A549 (cell line): Measurements from ENCODE around the gene BCL7B.
"Not testable (repeated sequence)": the region's sequence is repeated elsewhere in the genome, so short reads cannot be mapped to it uniquely, and the experiment has no call there.

Experiments used
- BHLHE40 ChIP-seq: IDR thresholded peaks from 2 replicates; pipeline ENCODE4 v1.6.1; 2012; ENCODE audit warnings: low read depth, low read length, inconsistent platforms
- CBX8 ChIP-seq: fragments of 200-600 bp; sonication (generic); IDR thresholded peaks from 2 replicates; pipeline ENCODE4 v1.6.1; 2016
- CEBPB ChIP-seq, 2 experiments: fragments of >200 bp in 1 of 2; sonication (Bioruptor Twin) in 1 of 2; formaldehyde crosslinking in 1 of 2; IDR thresholded peaks; 2 replicates each; pipeline ENCODE4 v1.6.1; 2012 to 2016
- CTCF ChIP-seq: fragments of >200 bp; sonication (Bioruptor Twin); formaldehyde crosslinking; IDR thresholded peaks from 3 replicates; pipeline ENCODE4 v1.5.1; 2016
- EP300 ChIP-seq, 2 experiments: fragments of >200 bp; sonication (Bioruptor Twin); formaldehyde crosslinking; IDR thresholded peaks; 2 replicates in 1 of 2; 3 replicates in 1 of 2; pipeline ENCODE4 v1.6.1; 2016 to 2017
- ESRRA ChIP-seq: fragments of 150-350 bp; IDR thresholded peaks from 2 replicates; pipeline ENCODE4 v1.6.1; 2014; ENCODE audit warnings: mild to moderate bottlenecking, low read length, borderline replicate concordance
- FOSB ChIP-seq: fragments of 250-450 bp; sonication (Bioruptor Pico); IDR thresholded peaks from 2 replicates; pipeline ENCODE4 v1.5.0; 2020; ENCODE audit warnings: mild to moderate bottlenecking, moderate library complexity
- HOXA7 ChIP-seq: fragments of 250-450 bp; sonication (Bioruptor Pico); IDR thresholded peaks from 2 replicates; pipeline ENCODE4 v1.5.0; 2020; ENCODE audit warnings: mild to moderate bottlenecking, moderate library complexity
- JUNB ChIP-seq: fragments of >200 bp; sonication (Bioruptor Twin); formaldehyde crosslinking; IDR thresholded peaks from 2 replicates; pipeline ENCODE4 v1.6.1; 2016
- KDM1A ChIP-seq: fragments of 200-600 bp; sonication (generic); IDR thresholded peaks from 2 replicates; pipeline ENCODE4 v1.6.1; 2016; ENCODE audit warnings: low read depth, mild to moderate bottlenecking
- PHF8 ChIP-seq: fragments of 200-600 bp; sonication (generic); IDR thresholded peaks from 2 replicates; pipeline ENCODE4 v1.6.1; 2016; ENCODE audit warnings: low read depth, mild to moderate bottlenecking, antibody characterized with exemption, moderate library complexity, borderline replicate concordance
- POLR2A ChIP-seq: IDR thresholded peaks from 2 replicates; pipeline ENCODE4 v1.6.1; 2012; ENCODE audit warnings: mild to moderate bottlenecking, low read length
- RFX5 ChIP-seq: fragments of 450-650 bp; IDR thresholded peaks from 2 replicates; pipeline ENCODE4 v1.7.1; 2014; ENCODE audit warnings: antibody characterized with exemption, mild to moderate bottlenecking, moderate library complexity
- TP53 ChIP-seq: fragments of 250-450 bp; sonication (Bioruptor Pico); IDR thresholded peaks from 2 replicates; pipeline ENCODE4 v1.5.0; 2021; ENCODE audit warnings: mild to moderate bottlenecking, moderate library complexity

GRCh38 chr7:73550093-73550492, 7.4 kb downstream of the BCL7B start:
- TF ChIP-seq KDM1A; POLR2A; CTCF; PHF8; EP300 (IDR thresholded peaks at IDR 0.05); FOSB (CRISPR knock-in tag); CEBPB (IDR thresholded peaks at IDR 0.05); ESRRA; CBX8; JUNB; TP53; HOXA7 (CRISPR knock-in tag); BHLHE40; RFX5: not testable (repeated sequence)
